GM12872 (cell line): ENCODE data around the gene FASN.

Experiments used
- CTCF ChIP-seq: IDR thresholded peaks from 3 replicates; pipeline ENCODE4 v1.5.1; 2011; ENCODE audit warnings: low read depth, mild to moderate bottlenecking, low read length, moderate library complexity; ENCODE audit not compliant: insufficient read depth

The FASN gene

GRCh38 chr17:82091264-82092066, 6.6 kb downstream of the FASN start:
- no peak for TF ChIP-seq CTCF

- no peak for TF ChIP-seq CTCF
Observed at GRCh38 chr17:82090549-82091263, 7.3 kb downstream of the FASN start.

GRCh38 chr17:82089723-82090548, 8.1 kb downstream of the FASN start:
- no peak for TF ChIP-seq CTCF

GRCh38 chr17:82088838-82089722, 9.0 kb downstream of the FASN start:
- TF ChIP-seq CTCF: no peak

- no peak for TF ChIP-seq CTCF
Observed at GRCh38 chr17:82087961-82088837, 9.8 kb downstream of the FASN start.
